ENCODE measurements around the gene FAM83C.

- no peak for TF ChIP-seq CTCF (conservative IDR thresholded peaks at IDR 0.05)
- no peak for TF ChIP-seq ZFX (IDR thresholded peaks at IDR 0.05)
Observed at GRCh38 chr20:35277127-35277526, 15.1 kb downstream of the FAM83C start.
